22Rv1 (cell line): ENCODE measurements around the gene OR1K1.

ENCODE experiments used
- ZFX ChIP-seq: fragments of 450-650 bp; IDR thresholded peaks from 2 replicates; pipeline ENCODE4 v1.6.1; 2017; ENCODE audit warnings: antibody characterized with exemption, borderline replicate concordance
- TF ChIP-seq, protein P1 (sequence below): fragments of 450-650 bp; IDR thresholded peaks from 2 replicates; pipeline ENCODE4 v1.5.1; 2017; ENCODE audit warnings: mild to moderate bottlenecking

DNA sequence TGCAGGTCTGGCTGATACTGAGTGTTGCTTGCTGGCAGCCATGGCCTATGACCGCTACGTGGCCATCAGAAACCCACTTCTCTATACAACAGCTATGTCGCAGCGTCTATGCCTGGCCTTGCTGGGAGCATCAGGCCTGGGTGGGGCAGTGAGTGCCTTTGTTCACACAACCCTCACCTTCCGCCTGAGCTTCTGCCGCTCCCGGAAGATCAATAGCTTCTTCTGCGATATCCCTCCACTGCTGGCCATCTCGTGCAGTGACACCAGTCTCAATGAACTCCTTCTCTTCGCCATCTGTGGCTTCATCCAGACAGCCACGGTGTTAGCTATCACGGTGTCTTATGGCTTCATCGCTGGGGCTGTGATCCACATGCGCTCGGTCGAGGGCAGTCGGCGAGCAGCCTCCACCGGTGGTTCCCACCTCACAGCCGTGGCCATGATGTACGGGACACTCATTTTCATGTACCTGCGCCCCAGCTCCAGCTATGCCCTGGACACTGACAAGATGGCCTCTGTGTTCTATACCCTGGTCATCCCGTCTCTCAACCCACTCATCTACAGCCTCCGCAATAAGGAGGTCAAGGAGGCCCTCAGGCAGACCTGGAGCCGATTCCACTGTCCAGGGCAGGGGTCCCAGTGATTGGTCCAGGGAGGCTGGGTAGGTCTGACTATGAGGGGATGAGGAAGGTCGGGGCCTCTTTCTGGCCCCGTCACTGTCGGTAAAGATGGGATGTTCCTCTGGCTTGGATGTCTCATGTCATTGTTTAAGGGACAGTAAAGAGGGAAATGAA lies 10.5 kb upstream of the OR1K1 start:
- TF ChIP-seq, protein P1, sequence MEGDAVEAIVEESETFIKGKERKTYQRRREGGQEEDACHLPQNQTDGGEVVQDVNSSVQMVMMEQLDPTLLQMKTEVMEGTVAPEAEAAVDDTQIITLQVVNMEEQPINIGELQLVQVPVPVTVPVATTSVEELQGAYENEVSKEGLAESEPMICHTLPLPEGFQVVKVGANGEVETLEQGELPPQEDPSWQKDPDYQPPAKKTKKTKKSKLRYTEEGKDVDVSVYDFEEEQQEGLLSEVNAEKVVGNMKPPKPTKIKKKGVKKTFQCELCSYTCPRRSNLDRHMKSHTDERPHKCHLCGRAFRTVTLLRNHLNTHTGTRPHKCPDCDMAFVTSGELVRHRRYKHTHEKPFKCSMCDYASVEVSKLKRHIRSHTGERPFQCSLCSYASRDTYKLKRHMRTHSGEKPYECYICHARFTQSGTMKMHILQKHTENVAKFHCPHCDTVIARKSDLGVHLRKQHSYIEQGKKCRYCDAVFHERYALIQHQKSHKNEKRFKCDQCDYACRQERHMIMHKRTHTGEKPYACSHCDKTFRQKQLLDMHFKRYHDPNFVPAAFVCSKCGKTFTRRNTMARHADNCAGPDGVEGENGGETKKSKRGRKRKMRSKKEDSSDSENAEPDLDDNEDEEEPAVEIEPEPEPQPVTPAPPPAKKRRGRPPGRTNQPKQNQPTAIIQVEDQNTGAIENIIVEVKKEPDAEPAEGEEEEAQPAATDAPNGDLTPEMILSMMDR = no peak
- TF ChIP-seq ZFX = no peak
